Measurements from ENCODE around the gene PHETA1.

Gene PHETA1

GRCh38 chr12:111368788-111369495 lies at the start of gene PHETA1:
Gene PHETA1 (minus strand): TSS chr12:111369095. CDS start chr12:111363427, 5,668 bp downstream.
- H3K9me3 ChIP-seq (ENCODE audit: control insufficient read depth, low read length), result no peaks in the 10 kb centered on the region
- peak within 1 kb of the TSS; percentile 16 for H3K9ac ChIP-seq
- H3K27ac ChIP-seq, result no peak within 1 kb of the TSS
- H2AFZ ChIP-seq, result peak within 1 kb of the TSS; percentile 92
- peak within 1 kb of the TSS; percentile 72 for H3K4me3 ChIP-seq (ENCODE audit: low read depth, low read length)
- peak within 1 kb of the TSS; percentile 63 for H3K4me2 ChIP-seq (ENCODE audit: low read length)
- TF ChIP-seq CTCF (IDR thresholded peaks at IDR 0.05), result no peak
- peaks cover 6% of the 10 kb centered on the region for H3K4me1 ChIP-seq
- no peaks in the 10 kb centered on the region for H3K27me3 ChIP-seq (ENCODE audit: control insufficient read depth, insufficient read depth, low read length)
- H3K36me3 ChIP-seq (ENCODE audit: control insufficient read depth, insufficient read depth, low read length), result no peaks in the 10 kb centered on the region
- no peaks in the 10 kb centered on the region for H3K79me2 ChIP-seq

- H3K9ac ChIP-seq, result no peak overlapping the region
- no peak overlapping the region for H2AFZ ChIP-seq
- H3K36me3 ChIP-seq (ENCODE audit: control insufficient read depth, insufficient read depth, low read length), result no peaks in the 10 kb centered on the region
- no peaks in the 10 kb centered on the region for H3K9me3 ChIP-seq (ENCODE audit: control insufficient read depth, low read length)
- peaks cover 11% of the 10 kb centered on the region for H3K79me2 ChIP-seq
- H3K27me3 ChIP-seq (ENCODE audit: control insufficient read depth, insufficient read depth, low read length), result no peaks in the 10 kb centered on the region
- no peak overlapping the region for H3K27ac ChIP-seq
- TF ChIP-seq CTCF (IDR thresholded peaks at IDR 0.05), result no peak
- no peak overlapping the region for H3K4me3 ChIP-seq (ENCODE audit: low read depth, low read length)
- H3K4me1 ChIP-seq, result no peaks in the 10 kb centered on the region
- H3K4me2 ChIP-seq (ENCODE audit: low read length), result no peak overlapping the region
Measured at GRCh38 chr12:111418594-111418880, 49.6 kb upstream of the PHETA1 start.

GRCh38 chr12:111417784-111418593 lies 49.1 kb upstream of the PHETA1 start:
- H3K9me3 ChIP-seq (ENCODE audit: control insufficient read depth, low read length), result no peaks in the 10 kb centered on the region
- H3K27me3 ChIP-seq (ENCODE audit: control insufficient read depth, insufficient read depth, low read length), result no peaks in the 10 kb centered on the region
- H3K9ac ChIP-seq, result no peak overlapping the region
- H3K27ac ChIP-seq, result no peak overlapping the region
- no peak overlapping the region for H3K4me3 ChIP-seq (ENCODE audit: low read depth, low read length)
- H3K4me2 ChIP-seq (ENCODE audit: low read length), result no peak overlapping the region
- H2AFZ ChIP-seq, result no peak overlapping the region
- H3K4me1 ChIP-seq, result peaks cover 2% of the 10 kb centered on the region
- no peaks in the 10 kb centered on the region for H3K36me3 ChIP-seq (ENCODE audit: control insufficient read depth, insufficient read depth, low read length)
- no peak for TF ChIP-seq CTCF (IDR thresholded peaks at IDR 0.05)
- peaks cover 11% of the 10 kb centered on the region for H3K79me2 ChIP-seq

GRCh38 chr12:111417290-111417689 lies 48.4 kb upstream of the PHETA1 start:
- Histone ChIP-seq H3K79me2 (peaks cover 6% of the 10 kb centered on the region), H3K27me3 (ENCODE audit: control insufficient read depth, insufficient read depth, low read length) (no peaks in the 10 kb centered on the region), H3K36me3 (ENCODE audit: control insufficient read depth, insufficient read depth, low read length) (no peaks in the 10 kb centered on the region), H3K4me3 (ENCODE audit: low read depth, low read length) (no peak overlapping the region), H3K4me1 (peaks cover 2% of the 10 kb centered on the region), H3K9me3 (ENCODE audit: control insufficient read depth, low read length) (no peaks in the 10 kb centered on the region), H3K9ac (no peak overlapping the region), H3K4me2 (ENCODE audit: low read length) (no peak overlapping the region), H3K27ac (no peak overlapping the region), H2AFZ (no peak overlapping the region)
- no peak for TF ChIP-seq CTCF (IDR thresholded peaks at IDR 0.05)

Measured in parathyroid adenoma (tissue), 2 donors.